Measurements from ENCODE around the gene XK. TPM values are rescaled to one million over a fixed set of nuclear protein-coding genes. Genes with fewer than 3 reads are reported as not detected.
A peak's percentile ranks its signal among the peaks of the same experiment; 100 is the strongest.

XK gene
- total RNA-seq, 1 donor from 2014 or later: 0.25 TPM

GRCh38 chrX:37658343-37659030 lies 27.1 kb upstream of the XK start:
- Histone ChIP-seq H3K79me2 (ENCODE audit: insufficient read depth, low read length) (no peaks in the 10 kb centered on the region), H3K9me3 (ENCODE audit: insufficient read depth, low read depth, low read length) (no peaks in the 10 kb centered on the region), H3K4me3 (ENCODE audit: insufficient read depth, low read depth, low read length) (no peak overlapping the region), H3K36me3 (ENCODE audit: insufficient read depth, low read length) (no peaks in the 10 kb centered on the region), H2AFZ (ENCODE audit: low read depth, low read length) (no peak overlapping the region), H3K27me3 (ENCODE audit: insufficient read depth, low read length) (no peaks in the 10 kb centered on the region), H4K20me1 (ENCODE audit: insufficient read depth, low read length) (no peaks in the 10 kb centered on the region), H3K9ac (ENCODE audit: low read length) (no peak overlapping the region), H3K4me1 (ENCODE audit: insufficient read depth, low read length) (no peaks in the 10 kb centered on the region), H3K27ac (ENCODE audit: low read depth, low read length) (no peak overlapping the region), H3K4me2 (ENCODE audit: low read length) (no peak overlapping the region)
- no peaks in the 10 kb centered on the region for H3K9me3 Mint-ChIP-seq (ENCODE audit: unreplicated experiment)
- peak; percentile 23 for FAIRE-seq
- H3K27ac Mint-ChIP-seq (ENCODE audit: unreplicated experiment): no peak overlapping the region
- H3K27me3 Mint-ChIP-seq (ENCODE audit: low read depth, unreplicated experiment): peaks cover 9% of the 10 kb centered on the region
- no peak for DNase-seq (ENCODE audit: low read depth)
- H3K4me1 Mint-ChIP-seq (ENCODE audit: low read depth, unreplicated experiment): no peaks in the 10 kb centered on the region
- no peaks in the 10 kb centered on the region for H3K36me3 Mint-ChIP-seq (ENCODE audit: low read depth, unreplicated experiment)
- no peak overlapping the region for H3K4me3 Mint-ChIP-seq (ENCODE audit: unreplicated experiment)
- TF ChIP-seq, protein P1, sequence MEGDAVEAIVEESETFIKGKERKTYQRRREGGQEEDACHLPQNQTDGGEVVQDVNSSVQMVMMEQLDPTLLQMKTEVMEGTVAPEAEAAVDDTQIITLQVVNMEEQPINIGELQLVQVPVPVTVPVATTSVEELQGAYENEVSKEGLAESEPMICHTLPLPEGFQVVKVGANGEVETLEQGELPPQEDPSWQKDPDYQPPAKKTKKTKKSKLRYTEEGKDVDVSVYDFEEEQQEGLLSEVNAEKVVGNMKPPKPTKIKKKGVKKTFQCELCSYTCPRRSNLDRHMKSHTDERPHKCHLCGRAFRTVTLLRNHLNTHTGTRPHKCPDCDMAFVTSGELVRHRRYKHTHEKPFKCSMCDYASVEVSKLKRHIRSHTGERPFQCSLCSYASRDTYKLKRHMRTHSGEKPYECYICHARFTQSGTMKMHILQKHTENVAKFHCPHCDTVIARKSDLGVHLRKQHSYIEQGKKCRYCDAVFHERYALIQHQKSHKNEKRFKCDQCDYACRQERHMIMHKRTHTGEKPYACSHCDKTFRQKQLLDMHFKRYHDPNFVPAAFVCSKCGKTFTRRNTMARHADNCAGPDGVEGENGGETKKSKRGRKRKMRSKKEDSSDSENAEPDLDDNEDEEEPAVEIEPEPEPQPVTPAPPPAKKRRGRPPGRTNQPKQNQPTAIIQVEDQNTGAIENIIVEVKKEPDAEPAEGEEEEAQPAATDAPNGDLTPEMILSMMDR (IDR thresholded peaks at IDR 0.05; ENCODE audit: insufficient read depth, low read depth, low read length): no peak
- no peak for TF ChIP-seq EZH2 (IDR thresholded peaks at IDR 0.05; ENCODE audit: insufficient read depth, low read length)

DNA sequence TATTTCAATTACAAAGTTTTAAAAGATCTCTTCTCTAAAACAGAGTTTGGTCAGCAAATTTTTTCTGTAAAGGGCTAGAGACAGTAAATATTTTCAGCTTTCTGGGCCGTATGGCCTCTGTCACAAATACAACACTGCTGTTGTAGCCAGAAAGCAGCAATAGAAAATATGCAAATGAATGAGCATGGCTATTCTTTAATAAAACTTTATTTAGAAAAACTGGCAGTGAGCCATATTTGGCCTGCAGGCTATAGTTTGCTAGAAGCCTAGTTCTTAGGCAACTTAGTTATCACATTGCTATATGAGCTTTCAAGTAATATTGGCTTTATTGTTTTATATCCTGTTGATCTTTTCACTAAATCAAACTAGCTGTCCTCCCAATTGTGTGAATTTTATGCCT lies 26.5 kb upstream of the XK start:
- Histone ChIP-seq H3K4me3 (ENCODE audit: insufficient read depth, low read depth, low read length) (no peak overlapping the region), H3K27ac (ENCODE audit: low read depth, low read length) (no peak overlapping the region), H3K4me2 (ENCODE audit: low read length) (no peak overlapping the region), H3K36me3 (ENCODE audit: insufficient read depth, low read length) (no peaks in the 10 kb centered on the region), H3K79me2 (ENCODE audit: insufficient read depth, low read length) (no peaks in the 10 kb centered on the region), H3K4me1 (ENCODE audit: insufficient read depth, low read length) (no peaks in the 10 kb centered on the region), H3K27me3 (ENCODE audit: insufficient read depth, low read length) (no peaks in the 10 kb centered on the region), H4K20me1 (ENCODE audit: insufficient read depth, low read length) (no peaks in the 10 kb centered on the region), H3K9ac (ENCODE audit: low read length) (no peak overlapping the region), H2AFZ (ENCODE audit: low read depth, low read length) (no peak overlapping the region), H3K9me3 (ENCODE audit: insufficient read depth, low read depth, low read length) (no peaks in the 10 kb centered on the region)
- no peak overlapping the region for H3K27ac Mint-ChIP-seq (ENCODE audit: unreplicated experiment)
- TF ChIP-seq, protein P1 (IDR thresholded peaks at IDR 0.05; ENCODE audit: insufficient read depth, low read depth, low read length): no peak
- TF ChIP-seq EZH2 (IDR thresholded peaks at IDR 0.05; ENCODE audit: insufficient read depth, low read length): no peak
- no peaks in the 10 kb centered on the region for H3K9me3 Mint-ChIP-seq (ENCODE audit: unreplicated experiment)
- no peak for DNase-seq (ENCODE audit: low read depth)
- no peak overlapping the region for H3K4me3 Mint-ChIP-seq (ENCODE audit: unreplicated experiment)
- FAIRE-seq: no peak
- H3K4me1 Mint-ChIP-seq (ENCODE audit: low read depth, unreplicated experiment): no peaks in the 10 kb centered on the region
- peaks cover 9% of the 10 kb centered on the region for H3K27me3 Mint-ChIP-seq (ENCODE audit: low read depth, unreplicated experiment)
- H3K36me3 Mint-ChIP-seq (ENCODE audit: low read depth, unreplicated experiment): no peaks in the 10 kb centered on the region

DNA sequence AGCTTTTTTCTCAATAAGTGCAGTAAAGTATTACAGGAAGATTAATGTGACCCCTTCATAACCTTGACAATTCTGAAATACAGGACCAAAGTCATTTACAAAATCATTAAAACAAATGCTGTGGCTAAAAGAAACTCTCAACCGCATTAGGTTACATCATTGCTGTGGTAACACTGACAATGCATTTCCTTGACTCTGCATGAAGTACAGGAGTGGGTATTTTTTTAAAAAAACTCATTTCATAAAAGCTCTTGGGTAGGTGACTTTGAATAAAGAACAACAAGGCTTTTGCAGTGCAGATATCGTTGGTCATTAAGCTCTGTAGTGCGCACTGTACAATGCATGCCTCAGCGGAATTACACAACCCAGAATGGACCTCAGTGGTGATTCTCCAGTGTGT lies 23.4 kb upstream of the XK start:
- Histone ChIP-seq H3K9ac (ENCODE audit: low read length) (no peak overlapping the region), H4K20me1 (ENCODE audit: insufficient read depth, low read length) (no peaks in the 10 kb centered on the region), H3K79me2 (ENCODE audit: insufficient read depth, low read length) (no peaks in the 10 kb centered on the region), H3K4me3 (ENCODE audit: insufficient read depth, low read depth, low read length) (no peak overlapping the region), H3K4me2 (ENCODE audit: low read length) (no peak overlapping the region), H3K27me3 (ENCODE audit: insufficient read depth, low read length) (no peaks in the 10 kb centered on the region), H3K9me3 (ENCODE audit: insufficient read depth, low read depth, low read length) (no peaks in the 10 kb centered on the region), H3K27ac (ENCODE audit: low read depth, low read length) (no peak overlapping the region), H3K36me3 (ENCODE audit: insufficient read depth, low read length) (no peaks in the 10 kb centered on the region), H2AFZ (ENCODE audit: low read depth, low read length) (no peak overlapping the region), H3K4me1 (ENCODE audit: insufficient read depth, low read length) (no peaks in the 10 kb centered on the region)
- no peak for TF ChIP-seq EZH2 (IDR thresholded peaks at IDR 0.05; ENCODE audit: insufficient read depth, low read length)
- TF ChIP-seq, protein P1 (IDR thresholded peaks at IDR 0.05; ENCODE audit: insufficient read depth, low read depth, low read length): no peak
- H3K4me3 Mint-ChIP-seq (ENCODE audit: unreplicated experiment): no peak overlapping the region
- no peaks in the 10 kb centered on the region for H3K27me3 Mint-ChIP-seq (ENCODE audit: low read depth, unreplicated experiment)
- no peak overlapping the region for H3K27ac Mint-ChIP-seq (ENCODE audit: unreplicated experiment)
- H3K4me1 Mint-ChIP-seq (ENCODE audit: low read depth, unreplicated experiment): no peaks in the 10 kb centered on the region
- DNase-seq (ENCODE audit: low read depth): peak; percentile 18
- H3K9me3 Mint-ChIP-seq (ENCODE audit: unreplicated experiment): no peaks in the 10 kb centered on the region
- H3K36me3 Mint-ChIP-seq (ENCODE audit: low read depth, unreplicated experiment): no peaks in the 10 kb centered on the region
- no peak for FAIRE-seq

All from astrocyte (in vitro differentiated cells and primary cell).